C4-2B (cell line): Measurements from ENCODE around the gene SEMA3E.

Experiments
- ZFX ChIP-seq: fragments of 450-650 bp; IDR thresholded peaks from 2 replicates; pipeline ENCODE4 v1.6.1; 2017
- TF ChIP-seq, protein P1 (sequence below): fragments of 450-650 bp; conservative IDR thresholded peaks from 2 replicates; pipeline ENCODE4 v1.5.1; 2017; ENCODE audit warnings: mild to moderate bottlenecking

DNA sequence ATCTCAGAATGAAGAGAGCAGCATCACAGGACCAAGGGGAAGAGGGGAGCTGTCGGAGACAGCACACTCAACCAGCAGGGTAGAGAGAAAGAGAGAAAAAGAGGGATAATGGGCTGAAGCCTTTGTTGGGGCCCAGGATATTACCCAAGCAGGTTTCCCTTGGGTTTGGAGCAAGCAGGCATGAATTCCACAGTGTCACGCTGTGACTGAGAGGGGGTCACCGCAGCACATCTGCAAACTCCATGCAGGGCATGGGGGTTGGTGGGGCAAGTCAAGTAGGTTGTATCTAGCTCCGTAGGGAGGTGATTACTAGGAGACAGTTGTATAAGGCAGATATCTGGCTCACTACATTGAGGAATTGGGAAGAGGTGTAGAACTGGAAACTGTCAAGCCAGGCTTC lies 42.2 kb upstream of the SEMA3E start:
- no peak for TF ChIP-seq ZFX
- TF ChIP-seq, protein P1, sequence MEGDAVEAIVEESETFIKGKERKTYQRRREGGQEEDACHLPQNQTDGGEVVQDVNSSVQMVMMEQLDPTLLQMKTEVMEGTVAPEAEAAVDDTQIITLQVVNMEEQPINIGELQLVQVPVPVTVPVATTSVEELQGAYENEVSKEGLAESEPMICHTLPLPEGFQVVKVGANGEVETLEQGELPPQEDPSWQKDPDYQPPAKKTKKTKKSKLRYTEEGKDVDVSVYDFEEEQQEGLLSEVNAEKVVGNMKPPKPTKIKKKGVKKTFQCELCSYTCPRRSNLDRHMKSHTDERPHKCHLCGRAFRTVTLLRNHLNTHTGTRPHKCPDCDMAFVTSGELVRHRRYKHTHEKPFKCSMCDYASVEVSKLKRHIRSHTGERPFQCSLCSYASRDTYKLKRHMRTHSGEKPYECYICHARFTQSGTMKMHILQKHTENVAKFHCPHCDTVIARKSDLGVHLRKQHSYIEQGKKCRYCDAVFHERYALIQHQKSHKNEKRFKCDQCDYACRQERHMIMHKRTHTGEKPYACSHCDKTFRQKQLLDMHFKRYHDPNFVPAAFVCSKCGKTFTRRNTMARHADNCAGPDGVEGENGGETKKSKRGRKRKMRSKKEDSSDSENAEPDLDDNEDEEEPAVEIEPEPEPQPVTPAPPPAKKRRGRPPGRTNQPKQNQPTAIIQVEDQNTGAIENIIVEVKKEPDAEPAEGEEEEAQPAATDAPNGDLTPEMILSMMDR: no peak
